ENCODE data around the gene NOTCH3.

Gene NOTCH3

GRCh38 chr19:15245370-15246197, 44.8 kb upstream of the NOTCH3 start:
- Histone ChIP-seq H3K36me3 (replicated peaks in 1 of 2; ENCODE audit: control insufficient read depth in 2 of 2, insufficient read depth in 2 of 2, low read length in 2 of 2) (peaks cover 67 to 96% of the 10 kb centered on the region in 2 donors), H3K4me2 (ENCODE audit: insufficient read depth, low read length, poor library complexity, severe bottlenecking) (no peak overlapping the region), H3K27ac (replicated peaks; ENCODE audit: low read length) (no peak overlapping the region), H3K9me3 (replicated peaks in 1 of 2; ENCODE audit: control insufficient read depth in 2 of 2, insufficient read depth in 1 of 2, low read depth in 1 of 2, low read length in 2 of 2) (peaks cover 0 to 2% of the 10 kb centered on the region in 2 donors), H3K79me1 (ENCODE audit: low read depth, low read length) (peaks cover 10% of the 10 kb centered on the region), H3K18ac (ENCODE audit: low read length) (no peak overlapping the region), H3K14ac (ENCODE audit: low read length) (no peak overlapping the region), H2BK15ac (ENCODE audit: low read length) (no peak overlapping the region), H4K8ac (ENCODE audit: low read depth, low read length) (no peak overlapping the region), H2BK12ac (ENCODE audit: low read length) (no peak overlapping the region), H2BK120ac (ENCODE audit: low read depth, low read length) (no peak overlapping the region), H2AK5ac (ENCODE audit: low read depth, low read length) (no peak overlapping the region), H2AFZ (ENCODE audit: low read length) (no peak overlapping the region), H3K23ac (ENCODE audit: low read depth, low read length, poor library complexity) (no peak overlapping the region), H4K91ac (ENCODE audit: low read depth, low read length, poor library complexity) (no peak overlapping the region), H2BK5ac (ENCODE audit: low read length) (peak overlapping the region; percentile 0), H3K27me3 (ENCODE audit: control insufficient read depth in 3 of 3, insufficient read depth in 3 of 3, low read depth in 1 of 3, low read length in 3 of 3) (no peaks in the 10 kb centered on the region), H3K4me1 (ENCODE audit: control insufficient read depth in 2 of 2, insufficient read depth in 1 of 2, low read depth in 1 of 2, low read length in 2 of 2) (peaks cover 0 to 9% of the 10 kb centered on the region in 2 donors), H3K4ac (ENCODE audit: low read length) (no peak overlapping the region), H3K4me3 (ENCODE audit: low read length in 2 of 2) (no peak overlapping the region), H3K9ac (ENCODE audit: low read depth, low read length, poor library complexity) (no peak overlapping the region)
- DNase-seq (ENCODE audit: low spot score), result no peak
- WGBS, 2 donors (ENCODE audit: extremely low coverage in 2 of 2, insufficient read length in 2 of 2, insufficient replicate concordance in 1 of 2), result no CpG with 5 or more reads among the region's 20 CpGs

GRCh38 chr19:15244808-15245207, 44.0 kb upstream of the NOTCH3 start:
- Histone ChIP-seq H2BK120ac (ENCODE audit: low read depth, low read length) (no peak overlapping the region), H3K27me3 (ENCODE audit: control insufficient read depth in 3 of 3, insufficient read depth in 3 of 3, low read depth in 1 of 3, low read length in 3 of 3) (no peaks in the 10 kb centered on the region), H3K36me3 (replicated peaks in 1 of 2; ENCODE audit: control insufficient read depth in 2 of 2, insufficient read depth in 2 of 2, low read length in 2 of 2) (peaks cover 72 to 96% of the 10 kb centered on the region in 2 donors), H3K9ac (ENCODE audit: low read depth, low read length, poor library complexity) (no peak overlapping the region), H3K4me2 (ENCODE audit: insufficient read depth, low read length, poor library complexity, severe bottlenecking) (no peak overlapping the region), H3K23ac (ENCODE audit: low read depth, low read length, poor library complexity) (no peak overlapping the region), H2AK5ac (ENCODE audit: low read depth, low read length) (no peak overlapping the region), H3K9me3 (replicated peaks in 1 of 2; ENCODE audit: control insufficient read depth in 2 of 2, insufficient read depth in 1 of 2, low read depth in 1 of 2, low read length in 2 of 2) (peaks cover 0 to 2% of the 10 kb centered on the region in 2 donors), H3K4me3 (ENCODE audit: low read length in 2 of 2) (no peak overlapping the region), H3K27ac (replicated peaks; ENCODE audit: low read length) (no peak overlapping the region), H3K18ac (ENCODE audit: low read length) (no peak overlapping the region), H3K4ac (ENCODE audit: low read length) (no peak overlapping the region), H3K4me1 (ENCODE audit: control insufficient read depth in 2 of 2, insufficient read depth in 1 of 2, low read depth in 1 of 2, low read length in 2 of 2) (peaks cover 0 to 4% of the 10 kb centered on the region in 2 donors), H2BK15ac (ENCODE audit: low read length) (no peak overlapping the region), H3K14ac (ENCODE audit: low read length) (no peak overlapping the region), H2AFZ (ENCODE audit: low read length) (no peak overlapping the region), H2BK12ac (ENCODE audit: low read length) (no peak overlapping the region), H4K8ac (ENCODE audit: low read depth, low read length) (no peak overlapping the region), H2BK5ac (ENCODE audit: low read length) (no peak overlapping the region), H4K91ac (ENCODE audit: low read depth, low read length, poor library complexity) (no peak overlapping the region), H3K79me1 (ENCODE audit: low read depth, low read length) (peaks cover 9% of the 10 kb centered on the region)
- WGBS, 2 donors (ENCODE audit: extremely low coverage in 2 of 2, insufficient read length in 2 of 2, insufficient replicate concordance in 1 of 2), result no CpG with 5 or more reads among the region's 7 CpGs
- no peak for DNase-seq (ENCODE audit: low spot score)

- H3K4ac ChIP-seq (ENCODE audit: low read length), result no peak overlapping the region
- H4K8ac ChIP-seq (ENCODE audit: low read depth, low read length), result no peak overlapping the region
- H4K91ac ChIP-seq (ENCODE audit: low read depth, low read length, poor library complexity), result no peak overlapping the region
- no peak overlapping the region for H2BK12ac ChIP-seq (ENCODE audit: low read length)
- no peak overlapping the region for H3K27ac ChIP-seq (replicated peaks; ENCODE audit: low read length)
- H3K4me2 ChIP-seq (ENCODE audit: insufficient read depth, low read length, poor library complexity, severe bottlenecking), result no peak overlapping the region
- no CpG with 5 or more reads among the region's 24 CpGs for WGBS, 2 donors (ENCODE audit: extremely low coverage in 2 of 2, insufficient read length in 2 of 2, insufficient replicate concordance in 1 of 2)
- no peak overlapping the region for H3K4me3 ChIP-seq (ENCODE audit: low read length in 2 of 2)
- H2AK5ac ChIP-seq (ENCODE audit: low read depth, low read length), result no peak overlapping the region
- H3K9ac ChIP-seq (ENCODE audit: low read depth, low read length, poor library complexity), result no peak overlapping the region
- DNase-seq (ENCODE audit: low spot score), result no peak
- peaks cover 7% of the 10 kb centered on the region for H3K79me1 ChIP-seq (ENCODE audit: low read depth, low read length)
- H2BK120ac ChIP-seq (ENCODE audit: low read depth, low read length), result no peak overlapping the region
- no peak overlapping the region for H3K18ac ChIP-seq (ENCODE audit: low read length)
- H3K14ac ChIP-seq (ENCODE audit: low read length), result no peak overlapping the region
- H3K23ac ChIP-seq (ENCODE audit: low read depth, low read length, poor library complexity), result no peak overlapping the region
- H2AFZ ChIP-seq (ENCODE audit: low read length), result no peak overlapping the region
- H3K4me1 ChIP-seq (ENCODE audit: control insufficient read depth in 2 of 2, insufficient read depth in 1 of 2, low read depth in 1 of 2, low read length in 2 of 2), result no peaks in the 10 kb centered on the region
- peaks cover 0 to 2% of the 10 kb centered on the region in 2 donors for H3K9me3 ChIP-seq (replicated peaks in 1 of 2; ENCODE audit: control insufficient read depth in 2 of 2, insufficient read depth in 1 of 2, low read depth in 1 of 2, low read length in 2 of 2)
- no peak overlapping the region for H2BK5ac ChIP-seq (ENCODE audit: low read length)
- H3K36me3 ChIP-seq (replicated peaks in 1 of 2; ENCODE audit: control insufficient read depth in 2 of 2, insufficient read depth in 2 of 2, low read length in 2 of 2), result peaks cover 76 to 96% of the 10 kb centered on the region in 2 donors
- no peaks in the 10 kb centered on the region for H3K27me3 ChIP-seq (ENCODE audit: control insufficient read depth in 3 of 3, insufficient read depth in 3 of 3, low read depth in 1 of 3, low read length in 3 of 3)
- H2BK15ac ChIP-seq (ENCODE audit: low read length), result no peak overlapping the region
Observed at GRCh38 chr19:15244106-15244803, 43.5 kb upstream of the NOTCH3 start.
